ENCODE data around the gene CENATAC.

- TF ChIP-seq GATA2 (IDR thresholded peaks at IDR 0.05; ENCODE audit: low read depth, low read length), result no peak
- TF ChIP-seq GATA3 (IDR thresholded peaks at IDR 0.05; ENCODE audit: low read depth, low read length), result no peak
These were observed 40.0 kb upstream of the CENATAC start for GRCh38 chr11:118957968-118958367.

All from SH-SY5Y (cell line).